ENCODE data around the gene TEX30.
A peak's percentile ranks its signal among the peaks of the same experiment; 100 is the strongest.

DNA sequence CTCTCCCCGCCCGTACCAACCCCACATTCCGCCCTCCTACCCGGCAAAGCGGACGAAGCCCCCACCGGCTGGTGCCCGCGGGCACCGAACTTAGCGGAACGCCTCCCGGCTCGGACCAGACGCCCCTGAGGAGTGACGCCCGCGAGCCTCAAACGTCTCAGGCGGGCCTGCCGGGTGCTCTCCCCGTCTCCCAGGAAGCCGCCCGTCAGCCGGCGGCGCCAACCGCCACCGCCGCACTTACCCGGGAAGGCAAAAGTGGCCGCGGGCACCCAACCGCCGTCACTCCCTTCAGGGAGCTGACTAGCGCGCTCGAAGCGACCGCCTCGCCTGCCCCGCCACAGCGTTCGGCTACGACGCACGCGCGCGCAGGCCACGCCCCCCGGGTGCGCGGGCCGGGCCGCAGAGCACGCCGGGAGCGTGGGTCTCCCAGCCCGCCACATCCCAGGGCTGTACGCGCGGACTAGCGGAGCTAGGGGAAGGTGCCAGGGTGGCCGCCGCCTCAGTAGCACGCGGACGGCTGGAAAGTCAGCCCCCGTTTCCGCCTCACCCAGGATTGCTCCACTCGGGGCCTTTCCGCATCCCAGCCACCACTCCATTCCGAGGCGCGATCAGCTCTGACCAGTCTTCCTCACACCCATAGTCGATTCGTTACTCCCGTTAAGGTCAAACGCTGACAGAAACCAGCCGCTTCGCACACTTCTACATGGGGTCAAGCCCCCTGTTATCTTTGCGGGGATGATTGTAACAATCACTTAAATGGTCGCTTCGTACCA, at the start of gene TEX30:
- TF ChIP-seq, protein P1, sequence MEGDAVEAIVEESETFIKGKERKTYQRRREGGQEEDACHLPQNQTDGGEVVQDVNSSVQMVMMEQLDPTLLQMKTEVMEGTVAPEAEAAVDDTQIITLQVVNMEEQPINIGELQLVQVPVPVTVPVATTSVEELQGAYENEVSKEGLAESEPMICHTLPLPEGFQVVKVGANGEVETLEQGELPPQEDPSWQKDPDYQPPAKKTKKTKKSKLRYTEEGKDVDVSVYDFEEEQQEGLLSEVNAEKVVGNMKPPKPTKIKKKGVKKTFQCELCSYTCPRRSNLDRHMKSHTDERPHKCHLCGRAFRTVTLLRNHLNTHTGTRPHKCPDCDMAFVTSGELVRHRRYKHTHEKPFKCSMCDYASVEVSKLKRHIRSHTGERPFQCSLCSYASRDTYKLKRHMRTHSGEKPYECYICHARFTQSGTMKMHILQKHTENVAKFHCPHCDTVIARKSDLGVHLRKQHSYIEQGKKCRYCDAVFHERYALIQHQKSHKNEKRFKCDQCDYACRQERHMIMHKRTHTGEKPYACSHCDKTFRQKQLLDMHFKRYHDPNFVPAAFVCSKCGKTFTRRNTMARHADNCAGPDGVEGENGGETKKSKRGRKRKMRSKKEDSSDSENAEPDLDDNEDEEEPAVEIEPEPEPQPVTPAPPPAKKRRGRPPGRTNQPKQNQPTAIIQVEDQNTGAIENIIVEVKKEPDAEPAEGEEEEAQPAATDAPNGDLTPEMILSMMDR (IDR thresholded peaks at IDR 0.05): peak in 1 of 6 experiments; percentile 46
- peak in 3 of 4 donors; percentile 51 to 93 (median 81) for TF ChIP-seq POLR2A (IDR thresholded peaks at IDR 0.05)

Data from esophagus squamous epithelium (tissue), 4 donors.